Calu3 (cell line): ENCODE measurements around the gene CPEB1. TPM values are rescaled to one million over a fixed set of nuclear protein-coding genes. Genes with fewer than 3 reads are reported as not detected.

Experiments used
- BruUV-seq: library from RNA; stranded (reverse); fragments of 400-500 nt; replicated peaks from 2 replicates; lab custom pipeline; 2021; lab: Mats Ljungman, UMichigan
- CTCF ChIA-PET: fragments of 300-600 bp; sonication (Branson Sonifier 250); formaldehyde crosslinking; loops from one replicate; lab custom pipeline; 2022; ENCODE audit warnings: antibody characterized with exemption; lab: Charles Lee
- DNase-seq: peaks from one replicate; pipeline ENCODE4 v3.0.0; 2022
- H3K27ac Mint-ChIP-seq: one replicate; pipeline ENCODE4 v1.8.0; 2022; ENCODE audit warnings: mixed read lengths; ENCODE audit not compliant: unreplicated experiment
- H3K27me3 Mint-ChIP-seq: one replicate; pipeline ENCODE4 v1.8.0; 2022; ENCODE audit warnings: mixed read lengths; ENCODE audit not compliant: unreplicated experiment
- H3K36me3 Mint-ChIP-seq: one replicate; pipeline ENCODE4 v1.8.0; 2022; ENCODE audit warnings: mild to moderate bottlenecking, moderate library complexity, mixed read lengths; ENCODE audit not compliant: insufficient read depth, unreplicated experiment
- H3K4me1 Mint-ChIP-seq: one replicate; pipeline ENCODE4 v1.8.0; 2022; ENCODE audit warnings: mild to moderate bottlenecking, low read depth, mixed read lengths; ENCODE audit not compliant: unreplicated experiment
- H3K4me3 Mint-ChIP-seq: one replicate; pipeline ENCODE4 v1.8.0; 2022; ENCODE audit warnings: mild to moderate bottlenecking, low read depth, moderate library complexity, mixed read lengths; ENCODE audit not compliant: unreplicated experiment
- H3K9me3 Mint-ChIP-seq: one replicate; pipeline ENCODE4 v1.8.0; 2022; ENCODE audit warnings: low read depth, mixed read lengths; ENCODE audit not compliant: unreplicated experiment
- CTCF ChIP-seq: fragments of 200-600 bp; IDR thresholded peaks from one replicate; pipeline ENCODE4 v1.8.0; 2022; ENCODE audit warnings: antibody characterized with exemption; ENCODE audit not compliant: unreplicated experiment
- intact Hi-C: fragments of 100-400 bp; cut with micrococcal nuclease; formaldehyde crosslinking; loops from one replicate; pipeline ENCODE4 v1.10.0; 2022; ENCODE audit not compliant: unreplicated experiment
- total RNA-seq: library from RNA; stranded (reverse); gene quantifications from 2 replicates; pipeline ENCODE4 v1.2.3, GENCODE V29; 2022

The CPEB1 gene
- total RNA-seq, 1 experiment from 2014 or later: 5.3 TPM

DNA sequence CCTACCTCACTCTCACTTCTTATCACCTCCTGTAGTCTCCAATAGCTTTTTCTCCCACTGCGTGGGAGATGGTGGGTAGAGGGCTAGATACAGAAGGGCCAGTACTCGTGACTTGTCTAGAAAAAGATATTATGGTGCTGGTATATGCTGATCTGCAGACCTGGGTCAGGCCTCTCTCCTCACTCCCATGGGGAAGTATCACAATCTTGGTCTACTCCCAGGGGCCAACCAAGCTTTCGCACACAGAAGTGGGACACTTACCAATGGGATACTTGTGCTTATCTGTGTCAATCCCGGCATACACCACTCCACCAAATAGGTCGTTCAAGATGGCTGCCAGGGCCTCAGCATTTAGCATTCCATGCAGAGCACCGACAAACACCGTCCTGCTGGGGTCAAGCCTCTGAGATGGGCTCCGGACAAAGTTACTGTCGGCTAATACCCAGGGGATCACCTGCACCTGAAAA is 97.9 kb downstream of the CPEB1 start:
- intact Hi-C loops: no loop called here
- DNase-seq: no peak
- CTCF ChIA-PET: no interaction called here
- no peaks in the 10 kb centered on the region for H3K9me3 Mint-ChIP-seq
- no TSS peak for BruUV-seq
- peaks cover 36% of the 10 kb centered on the region for H3K27me3 Mint-ChIP-seq
- no peaks in the 10 kb centered on the region for H3K4me1 Mint-ChIP-seq
- no peaks in the 10 kb centered on the region for H3K36me3 Mint-ChIP-seq
- no peak overlapping the region for H3K4me3 Mint-ChIP-seq
- TF ChIP-seq CTCF: no peak
- H3K27ac Mint-ChIP-seq: no peak overlapping the region

GRCh38 chr15:82548700-82549099 is 98.5 kb downstream of the CPEB1 start:
- intact Hi-C loops: no loop called here
- Mint-ChIP-seq H3K36me3 (no peaks in the 10 kb centered on the region), H3K27me3 (peaks cover 36% of the 10 kb centered on the region), H3K4me3 (no peak overlapping the region), H3K27ac (no peak overlapping the region), H3K4me1 (no peaks in the 10 kb centered on the region), H3K9me3 (no peaks in the 10 kb centered on the region)
- DNase-seq: no peak
- no TSS peak for BruUV-seq
- no peak for TF ChIP-seq CTCF
- CTCF ChIA-PET: no interaction called here

DNA sequence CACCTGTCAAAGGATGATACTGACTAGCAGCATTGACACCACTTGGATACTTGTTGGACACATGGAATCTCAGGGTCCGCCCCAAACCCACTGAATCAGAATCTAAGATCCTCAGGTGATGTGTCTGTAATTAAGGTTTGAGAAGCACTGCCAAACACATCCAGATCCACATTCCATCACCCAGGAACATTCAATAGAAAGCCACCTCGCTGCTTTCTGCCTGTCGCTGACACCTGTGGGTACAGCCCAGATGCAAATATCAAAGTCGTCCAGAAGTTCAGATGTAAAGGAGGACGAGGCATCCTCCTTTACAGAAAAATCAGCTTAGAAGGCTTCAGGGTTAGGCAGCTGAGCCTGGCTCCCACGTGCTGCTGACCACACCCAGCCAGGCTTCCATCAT is 101.7 kb downstream of the CPEB1 start:
- intact Hi-C loops: no loop called here
- no peaks in the 10 kb centered on the region for H3K9me3 Mint-ChIP-seq
- H3K4me1 Mint-ChIP-seq: peaks cover 8% of the 10 kb centered on the region
- no TSS peak for BruUV-seq
- no peak for DNase-seq
- no peak overlapping the region for H3K4me3 Mint-ChIP-seq
- peaks cover 10% of the 10 kb centered on the region for H3K36me3 Mint-ChIP-seq
- no peak overlapping the region for H3K27ac Mint-ChIP-seq
- CTCF ChIA-PET: no interaction called here
- peaks cover 10% of the 10 kb centered on the region for H3K27me3 Mint-ChIP-seq
- no peak for TF ChIP-seq CTCF

DNA sequence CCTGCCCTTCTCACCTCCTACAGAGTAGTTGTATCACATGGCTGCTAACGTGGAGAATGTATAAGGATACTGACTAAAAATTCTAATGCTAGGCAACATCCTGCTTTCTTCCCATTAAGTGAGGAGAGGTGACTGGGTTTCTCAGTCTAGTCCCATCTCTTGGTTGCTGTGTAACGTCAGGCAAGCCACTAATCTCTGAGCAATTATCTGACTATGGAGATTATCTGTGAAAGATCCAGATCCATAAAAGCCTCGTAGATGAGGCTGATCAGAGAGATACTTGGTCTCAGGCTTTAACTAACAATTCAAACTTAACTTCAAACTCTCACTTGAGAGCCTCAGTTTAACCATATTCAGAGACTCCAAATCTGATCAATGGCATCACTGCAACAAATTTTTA is 102.2 kb downstream of the CPEB1 start:
- Mint-ChIP-seq H3K4me3 (no peak overlapping the region), H3K36me3 (peaks cover 14% of the 10 kb centered on the region), H3K4me1 (peaks cover 8% of the 10 kb centered on the region), H3K9me3 (no peaks in the 10 kb centered on the region), H3K27me3 (peaks cover 5% of the 10 kb centered on the region), H3K27ac (no peak overlapping the region)
- no TSS peak for BruUV-seq
- no peak for DNase-seq
- CTCF ChIA-PET: no interaction called here
- intact Hi-C loops: no loop called here
- no peak for TF ChIP-seq CTCF
